ENCODE measurements around the gene SEC31B.

DNA sequence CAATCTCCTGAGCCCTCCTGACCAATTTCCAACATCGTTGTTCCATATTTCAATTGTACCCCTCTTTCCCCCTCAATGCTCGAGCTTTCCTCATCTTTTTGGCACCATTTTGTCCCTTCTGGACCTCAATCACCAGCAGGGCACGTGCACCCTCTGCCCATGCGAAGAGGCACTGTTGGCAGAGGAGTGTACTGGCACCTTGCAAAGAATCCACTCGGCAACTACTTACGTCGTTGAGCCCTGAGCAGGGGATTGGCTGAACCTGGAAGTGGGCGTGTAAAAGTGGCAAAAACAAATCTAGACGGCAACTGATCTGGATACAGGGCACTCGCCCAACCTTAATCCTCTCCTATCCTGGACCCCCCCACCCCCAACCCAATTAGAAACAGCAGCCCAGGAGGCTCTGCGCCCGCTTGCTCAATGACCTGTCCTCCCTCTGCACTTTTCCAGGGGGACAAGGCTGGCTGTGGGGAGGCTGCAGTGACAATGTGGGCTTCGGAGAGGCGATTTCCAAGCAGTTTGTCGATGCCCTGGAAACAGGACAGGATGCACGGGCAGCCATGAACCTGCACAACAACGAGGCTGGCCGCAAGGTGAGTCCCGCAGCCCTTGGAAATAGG, 38.1 kb downstream of the SEC31B start:
- TF ChIP-seq, protein P1, sequence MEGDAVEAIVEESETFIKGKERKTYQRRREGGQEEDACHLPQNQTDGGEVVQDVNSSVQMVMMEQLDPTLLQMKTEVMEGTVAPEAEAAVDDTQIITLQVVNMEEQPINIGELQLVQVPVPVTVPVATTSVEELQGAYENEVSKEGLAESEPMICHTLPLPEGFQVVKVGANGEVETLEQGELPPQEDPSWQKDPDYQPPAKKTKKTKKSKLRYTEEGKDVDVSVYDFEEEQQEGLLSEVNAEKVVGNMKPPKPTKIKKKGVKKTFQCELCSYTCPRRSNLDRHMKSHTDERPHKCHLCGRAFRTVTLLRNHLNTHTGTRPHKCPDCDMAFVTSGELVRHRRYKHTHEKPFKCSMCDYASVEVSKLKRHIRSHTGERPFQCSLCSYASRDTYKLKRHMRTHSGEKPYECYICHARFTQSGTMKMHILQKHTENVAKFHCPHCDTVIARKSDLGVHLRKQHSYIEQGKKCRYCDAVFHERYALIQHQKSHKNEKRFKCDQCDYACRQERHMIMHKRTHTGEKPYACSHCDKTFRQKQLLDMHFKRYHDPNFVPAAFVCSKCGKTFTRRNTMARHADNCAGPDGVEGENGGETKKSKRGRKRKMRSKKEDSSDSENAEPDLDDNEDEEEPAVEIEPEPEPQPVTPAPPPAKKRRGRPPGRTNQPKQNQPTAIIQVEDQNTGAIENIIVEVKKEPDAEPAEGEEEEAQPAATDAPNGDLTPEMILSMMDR (IDR thresholded peaks at IDR 0.05) = no peak
- TF ChIP-seq POLR2A (IDR thresholded peaks at IDR 0.05) = no peak

Measured in right lobe of liver (tissue), 4 donors.